Right lobe of liver (tissue), 4 donors: ENCODE data around the gene OSBPL2.
A peak's percentile ranks its signal among the peaks of the same experiment; 100 is the strongest.

Experiments
- CTCF ChIP-seq, 4 donors: fragments of 200-600 bp in 3 of 4; fragments of 450-650 bp in 1 of 4; IDR thresholded peaks; one replicate each; pipeline versions ENCODE4 v1.5.1 to v1.8.0; 2016 to 2022; ENCODE audit warnings: antibody characterized with exemption in 4 of 4, mild to moderate bottlenecking in 2 of 4
- POLR2A ChIP-seq: fragments of 450-650 bp; IDR thresholded peaks from one replicate; pipeline ENCODE4 v1.6.1; 2017; ENCODE audit warnings: antibody characterized with exemption, mild to moderate bottlenecking
- donor health status: DM: no; HTN: no; CAD: no.
- donor health status: DM: no; HTN: no; CAD: no.
- donor health status: DM: no; HTN: yes; CAD: no.

GRCh38 chr20:62237801-62238568 is at the start of gene OSBPL2:
- TF ChIP-seq CTCF (IDR thresholded peaks at IDR 0.05), result no peak
- TF ChIP-seq POLR2A, result peak; percentile 55
